ENCODE measurements around the gene SRRT.
"Not testable (repeated sequence)": the region's sequence is repeated elsewhere in the genome, so short reads cannot be mapped to it uniquely, and the experiment has no call there.

Gene SRRT

GRCh38 chr7:100923616-100924015, 48.7 kb downstream of the SRRT start:
- not testable (repeated sequence) for H3K36me3 ChIP-seq (ENCODE audit: insufficient read depth, low read length); H3K4me3 ChIP-seq (ENCODE audit: low read depth in 1 of 2, low read length in 2 of 2); H3K4me1 ChIP-seq (ENCODE audit: insufficient read depth, low read length); H3K9ac ChIP-seq (ENCODE audit: low read length); H3K9me3 ChIP-seq (ENCODE audit: low read length); H3K27ac ChIP-seq (ENCODE audit: low read depth, low read length); H3K27me3 ChIP-seq (ENCODE audit: control insufficient read depth in 1 of 2, insufficient read depth in 2 of 2, low read length in 2 of 2)

GRCh38 chr7:100929808-100930174, 54.9 kb downstream of the SRRT start:
- no peak overlapping the region for H3K27ac ChIP-seq (ENCODE audit: low read depth, low read length)
- H3K4me3 ChIP-seq (ENCODE audit: low read depth in 1 of 2, low read length in 2 of 2) = no peak overlapping the region

GRCh38 chr7:100933734-100934133, 58.8 kb downstream of the SRRT start:
- Histone ChIP-seq H3K9me3 (ENCODE audit: low read length) (no peaks in the 10 kb centered on the region), H3K9ac (ENCODE audit: low read length) (no peak overlapping the region), H3K27ac (ENCODE audit: low read depth, low read length) (no peak overlapping the region), H3K36me3 (ENCODE audit: insufficient read depth, low read length) (no peaks in the 10 kb centered on the region), H3K27me3 (ENCODE audit: control insufficient read depth in 1 of 2, insufficient read depth in 2 of 2, low read length in 2 of 2) (no peaks in the 10 kb centered on the region), H3K4me1 (ENCODE audit: insufficient read depth, low read length) (no peaks in the 10 kb centered on the region), H3K4me3 (ENCODE audit: low read depth in 1 of 2, low read length in 2 of 2) (no peak overlapping the region)

More at GRCh38 chr7:100929808-100930174, 54.9 kb downstream of the SRRT start:
- no peaks in the 10 kb centered on the region for H3K27me3 ChIP-seq (ENCODE audit: control insufficient read depth in 1 of 2, insufficient read depth in 2 of 2, low read length in 2 of 2)
- H3K36me3 ChIP-seq (ENCODE audit: insufficient read depth, low read length) = no peaks in the 10 kb centered on the region
- H3K4me1 ChIP-seq (ENCODE audit: insufficient read depth, low read length) = no peaks in the 10 kb centered on the region
- no peak overlapping the region for H3K9ac ChIP-seq (ENCODE audit: low read length)
- H3K9me3 ChIP-seq (ENCODE audit: low read length) = no peaks in the 10 kb centered on the region

GRCh38 chr7:100935381-100935780, 60.5 kb downstream of the SRRT start:
- not testable (repeated sequence) for H3K9ac ChIP-seq (ENCODE audit: low read length); H3K4me1 ChIP-seq (ENCODE audit: insufficient read depth, low read length); H3K27me3 ChIP-seq (ENCODE audit: control insufficient read depth in 1 of 2, insufficient read depth in 2 of 2, low read length in 2 of 2); H3K36me3 ChIP-seq (ENCODE audit: insufficient read depth, low read length); H3K27ac ChIP-seq (ENCODE audit: low read depth, low read length); H3K9me3 ChIP-seq (ENCODE audit: low read length); H3K4me3 ChIP-seq (ENCODE audit: low read depth in 1 of 2, low read length in 2 of 2)

- not testable (repeated sequence) for H3K36me3 ChIP-seq (ENCODE audit: insufficient read depth, low read length); H3K4me1 ChIP-seq (ENCODE audit: insufficient read depth, low read length); H3K4me3 ChIP-seq (ENCODE audit: low read depth in 1 of 2, low read length in 2 of 2)
Measured at GRCh38 chr7:100936167-100936566, 61.3 kb downstream of the SRRT start.

More at GRCh38 chr7:100936167-100936566, 61.3 kb downstream of the SRRT start:
- H3K27ac ChIP-seq (ENCODE audit: low read depth, low read length); H3K9me3 ChIP-seq (ENCODE audit: low read length); H3K27me3 ChIP-seq (ENCODE audit: control insufficient read depth in 1 of 2, insufficient read depth in 2 of 2, low read length in 2 of 2); H3K9ac ChIP-seq (ENCODE audit: low read length): not testable (repeated sequence)
